Naive thymus-derived CD8-positive, alpha-beta T cell (primary cell): Measurements from ENCODE around the gene SH2B2. TPM values are rescaled to one million over a fixed set of nuclear protein-coding genes. Genes with fewer than 3 reads are reported as not detected.
A peak's percentile ranks its signal among the peaks of the same experiment; 100 is the strongest.

ENCODE experiments used
- ATAC-seq, 2 donors: fragments of 150-1000 bp; cut with Tn5 transposase in 1 of 2; sonication (Bioruptor Pico), chemical (Tn5 transposase) in 1 of 2; 1 replicate in 1 of 2; 2 replicates in 1 of 2; pipeline ENCODE4 v1.10.0; 2021; ENCODE audit warnings: mild to moderate bottlenecking in 2 of 2, moderate library complexity in 2 of 2
- POLR2A ChIA-PET: fragments of 350-600 bp; sonication (Branson Sonifier 250); formaldehyde crosslinking; loops from one replicate; lab custom pipeline; 2021; ENCODE audit warnings: antibody characterized with exemption; lab: Charles Lee
- DNase-seq, 10 donors: peaks; one replicate each; pipeline versions ENCODE4 v3.0.0 to v3.0.0-alpha.2; 2020 to 2022
- H3K27ac Mint-ChIP-seq, 10 donors: one replicate each; pipeline ENCODE4 v1.8.0; 2020 to 2022; ENCODE audit warnings: mild to moderate bottlenecking in 10 of 10, mixed read lengths in 10 of 10, moderate library complexity in 4 of 10, inconsistent platforms in 1 of 10
- H3K27me3 Mint-ChIP-seq, 5 donors: one replicate each; pipeline ENCODE4 v1.8.0; 2021 to 2022; ENCODE audit warnings: mixed read lengths in 5 of 5
- H3K36me3 Mint-ChIP-seq, 3 donors: one replicate each; pipeline ENCODE4 v1.8.0; 2020 to 2022; ENCODE audit warnings: mixed read lengths in 3 of 3, mild to moderate bottlenecking in 2 of 3, inconsistent platforms in 1 of 3
- H3K4me1 Mint-ChIP-seq, 4 donors: one replicate each; pipeline ENCODE4 v1.8.0; 2021 to 2022; ENCODE audit warnings: mixed read lengths in 4 of 4
- H3K4me3 Mint-ChIP-seq, 10 donors: one replicate each; pipeline ENCODE4 v1.8.0; 2020 to 2022; ENCODE audit warnings: mild to moderate bottlenecking in 10 of 10, mixed read lengths in 10 of 10, moderate library complexity in 6 of 10, inconsistent platforms in 1 of 10
- H3K9me3 Mint-ChIP-seq, 9 donors: one replicate each; pipeline ENCODE4 v1.8.0; 2020 to 2022; ENCODE audit warnings: mixed read lengths in 9 of 9, mild to moderate bottlenecking in 3 of 9, inconsistent platforms in 1 of 9, moderate library complexity in 1 of 9
- polyA plus RNA-seq, 3 donors: library from polyadenylated mRNA; unstranded; fragments of 300-500 nt; fragmentation: Illumina TruSeq; gene quantifications; one replicate each; pipeline ENCODE4 v1.2.3, GENCODE V29; 2021
- total RNA-seq, 8 experiments: library from RNA in 2 of 8; stranded (reverse) in 2 of 8; gene quantifications; one replicate each; pipeline ENCODE4 v1.2.3 and lab custom pipeline; 2021 to 2026

The SH2B2 gene
- total and polyA plus RNA-seq, 5 experiments from 2014 or later = 0.17 to 3.8 (median 1.5) TPM; not detected in 1

GRCh38 chr7:102254521-102254920 lies 32.1 kb upstream of the SH2B2 start:
- H3K4me1 Mint-ChIP-seq = peaks cover 0 to 4% (median 0%) of the 10 kb centered on the region in 4 donors
- no peak for DNase-seq
- POLR2A ChIA-PET = no interaction called here
- peaks cover 0 to 20% (median 4%) of the 10 kb centered on the region in 3 donors for H3K36me3 Mint-ChIP-seq
- H3K9me3 Mint-ChIP-seq = no peaks in the 10 kb centered on the region
- no peak overlapping the region for H3K4me3 Mint-ChIP-seq
- no peak for ATAC-seq
- H3K27me3 Mint-ChIP-seq = no peaks in the 10 kb centered on the region
- no peak overlapping the region for H3K27ac Mint-ChIP-seq

- no peak overlapping the region for H3K4me3 Mint-ChIP-seq
- DNase-seq (no peak), ATAC-seq (no peak)
- peaks cover 0 to 11% (median 0%) of the 10 kb centered on the region in 3 donors for H3K36me3 Mint-ChIP-seq
- H3K27me3 Mint-ChIP-seq = no peaks in the 10 kb centered on the region
- no peaks in the 10 kb centered on the region for H3K9me3 Mint-ChIP-seq
- H3K4me1 Mint-ChIP-seq = peaks cover 0 to 2% (median 0%) of the 10 kb centered on the region in 4 donors
- POLR2A ChIA-PET = no interaction called here
- H3K27ac Mint-ChIP-seq = no peak overlapping the region
Observed at GRCh38 chr7:102255501-102255900, 31.2 kb upstream of the SH2B2 start.

DNA sequence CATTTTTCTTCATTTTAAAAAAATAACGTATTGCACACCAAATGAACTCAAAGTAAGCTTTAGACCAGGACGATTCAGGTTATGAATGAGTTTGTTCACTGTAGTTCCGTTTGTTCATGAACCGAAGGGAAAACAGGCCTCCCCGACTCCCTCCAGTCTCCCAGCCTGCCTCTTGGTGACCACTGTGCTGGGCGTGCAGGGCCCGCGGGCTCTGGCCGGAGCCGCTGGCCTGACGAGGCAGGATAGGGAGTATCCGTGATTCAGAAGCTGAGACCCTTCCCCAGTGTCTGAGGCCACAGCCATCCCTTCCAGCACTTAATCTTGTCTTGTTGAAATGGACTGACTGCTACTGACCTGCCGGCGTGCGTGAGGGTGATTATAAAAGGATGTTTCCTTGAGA lies 30.8 kb upstream of the SH2B2 start:
- no peaks in the 10 kb centered on the region for H3K27me3 Mint-ChIP-seq

GRCh38 chr7:102258073-102258748 lies 28.5 kb upstream of the SH2B2 start:
- Mint-ChIP-seq H3K9me3 (no peaks in the 10 kb centered on the region), H3K27ac (no peak overlapping the region), H3K4me3 (no peak overlapping the region), H3K27me3 (no peaks in the 10 kb centered on the region), H3K4me1 (no peaks in the 10 kb centered on the region), H3K36me3 (no peaks in the 10 kb centered on the region)
- ATAC-seq (no peak), DNase-seq (no peak)
- POLR2A ChIA-PET = no interaction called here

More for the DNA sequence above, 30.8 kb upstream of the SH2B2 start:
- H3K27ac Mint-ChIP-seq = no peak overlapping the region
- POLR2A ChIA-PET = no interaction called here
- H3K4me1 Mint-ChIP-seq = no peaks in the 10 kb centered on the region
- no peaks in the 10 kb centered on the region for H3K9me3 Mint-ChIP-seq
- no peak overlapping the region for H3K4me3 Mint-ChIP-seq
- DNase-seq = no peak
- ATAC-seq = no peak
- peaks cover 0 to 8% (median 0%) of the 10 kb centered on the region in 3 donors for H3K36me3 Mint-ChIP-seq

DNA sequence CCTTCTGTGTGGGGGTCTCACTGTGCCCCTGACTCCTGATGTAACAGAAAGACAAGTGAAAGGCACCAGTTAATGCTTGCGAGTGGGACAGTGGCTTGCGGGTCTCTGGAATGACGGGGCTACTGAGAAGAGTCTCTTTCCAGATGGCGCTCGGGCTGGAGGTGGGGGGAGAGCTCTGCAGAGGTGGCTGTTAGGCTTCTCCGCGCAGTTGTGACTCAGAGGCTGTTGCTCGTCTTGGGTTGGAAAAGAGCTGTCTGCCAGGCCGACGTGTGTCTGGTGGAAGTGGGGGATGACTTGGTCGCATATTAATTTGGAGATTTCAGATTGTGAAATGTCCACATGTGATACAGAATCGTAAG lies 27.9 kb upstream of the SH2B2 start:
- no peaks in the 10 kb centered on the region for H3K27me3 Mint-ChIP-seq

GRCh38 chr7:102260856-102261255 lies 25.8 kb upstream of the SH2B2 start:
- Mint-ChIP-seq H3K4me3 (no peak overlapping the region), H3K27ac (peak overlapping the region in 1 of 10 donors; percentile 63), H3K9me3 (no peaks in the 10 kb centered on the region), H3K27me3 (no peaks in the 10 kb centered on the region), H3K4me1 (no peaks in the 10 kb centered on the region), H3K36me3 (no peaks in the 10 kb centered on the region)
- DNase-seq (no peak), ATAC-seq (no peak)
- POLR2A ChIA-PET = no interaction called here

More for the DNA sequence above, 27.9 kb upstream of the SH2B2 start:
- H3K27ac Mint-ChIP-seq = no peak overlapping the region
- H3K36me3 Mint-ChIP-seq = no peaks in the 10 kb centered on the region
- ATAC-seq = no peak
- no peak for DNase-seq
- no peaks in the 10 kb centered on the region for H3K4me1 Mint-ChIP-seq
- POLR2A ChIA-PET = no interaction called here
- no peaks in the 10 kb centered on the region for H3K9me3 Mint-ChIP-seq
- H3K4me3 Mint-ChIP-seq = no peak overlapping the region

- H3K4me3 Mint-ChIP-seq = no peak overlapping the region
- H3K36me3 Mint-ChIP-seq = no peaks in the 10 kb centered on the region
- no peaks in the 10 kb centered on the region for H3K9me3 Mint-ChIP-seq
- DNase-seq (no peak), ATAC-seq (no peak)
- H3K27ac Mint-ChIP-seq = peak overlapping the region in 2 of 10 donors; percentile 63 to 70
- H3K4me1 Mint-ChIP-seq = no peaks in the 10 kb centered on the region
- H3K27me3 Mint-ChIP-seq = no peaks in the 10 kb centered on the region
- POLR2A ChIA-PET = no interaction called here
Observed at GRCh38 chr7:102261451-102261850, 25.2 kb upstream of the SH2B2 start.

DNA sequence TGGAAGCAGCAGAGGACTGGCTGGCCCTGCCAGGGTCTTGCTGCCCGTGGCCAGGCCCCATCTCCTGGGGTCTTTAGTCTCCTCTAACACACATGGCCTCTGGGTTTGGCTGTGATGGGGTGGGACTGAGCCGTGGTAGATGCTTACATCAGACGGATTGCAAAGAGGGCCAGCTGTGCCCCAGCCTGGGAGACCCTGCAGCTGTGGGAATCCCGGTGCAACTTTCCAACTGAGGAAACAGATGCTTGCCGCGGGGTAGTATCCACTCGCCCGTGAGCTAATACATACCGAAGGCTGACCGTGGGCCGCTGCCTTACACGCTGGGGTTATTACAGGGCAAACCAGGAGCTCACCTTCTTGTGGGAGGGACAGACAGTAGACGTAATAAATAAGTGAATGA lies 24.1 kb upstream of the SH2B2 start:
- DNase-seq (no peak), ATAC-seq (no peak)
- Mint-ChIP-seq H3K36me3 (no peaks in the 10 kb centered on the region), H3K27ac (peak overlapping the region in 1 of 10 donors; percentile 36), H3K27me3 (no peaks in the 10 kb centered on the region), H3K9me3 (no peaks in the 10 kb centered on the region), H3K4me3 (no peak overlapping the region), H3K4me1 (no peaks in the 10 kb centered on the region)
- POLR2A ChIA-PET = no interaction called here

DNA sequence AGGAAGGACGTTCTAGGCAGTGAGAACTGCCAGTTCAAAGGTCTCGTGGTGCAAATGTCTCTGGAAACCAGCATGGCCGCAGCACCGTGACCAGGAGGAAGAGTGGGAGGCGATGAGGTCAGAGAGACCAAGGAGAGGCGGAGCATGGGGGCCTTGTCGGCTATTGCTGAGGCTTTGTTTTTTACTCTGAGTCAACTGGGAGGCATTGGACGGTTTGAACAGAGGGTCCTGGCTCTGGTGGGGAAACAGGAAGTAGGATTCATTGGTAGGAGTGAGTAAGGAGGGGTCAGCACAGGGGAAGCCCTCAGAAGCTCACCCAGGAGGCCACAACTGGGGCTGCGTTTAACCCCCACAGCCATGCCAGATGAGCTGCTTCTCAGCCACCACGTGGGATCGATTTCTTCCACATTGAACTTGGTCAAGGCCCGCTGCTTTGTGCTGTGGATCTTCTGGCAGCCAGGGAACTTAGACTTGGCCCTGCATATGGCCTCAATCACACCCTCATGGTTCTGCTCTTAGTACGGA lies 22.2 kb upstream of the SH2B2 start:
- peak overlapping the region in 1 of 10 donors; percentile 49 for H3K27ac Mint-ChIP-seq
- DNase-seq = no peak
- no peak overlapping the region for H3K4me3 Mint-ChIP-seq
- H3K4me1 Mint-ChIP-seq = no peaks in the 10 kb centered on the region
- ATAC-seq = no peak
- H3K36me3 Mint-ChIP-seq = no peaks in the 10 kb centered on the region
- no peaks in the 10 kb centered on the region for H3K27me3 Mint-ChIP-seq
- POLR2A ChIA-PET = interaction anchor here (0.7 kb wide), 1 partner anchor 153 kb away, joined by 8 read pairs; no protein-coding TSS in a partner anchor
- H3K9me3 Mint-ChIP-seq = no peaks in the 10 kb centered on the region

- Mint-ChIP-seq H3K4me3 (no peak overlapping the region), H3K36me3 (no peaks in the 10 kb centered on the region), H3K27me3 (no peaks in the 10 kb centered on the region), H3K9me3 (no peaks in the 10 kb centered on the region), H3K4me1 (no peaks in the 10 kb centered on the region), H3K27ac (peak overlapping the region in 2 of 10 donors; percentile 36 to 41)
- POLR2A ChIA-PET = no interaction called here
- DNase-seq (no peak), ATAC-seq (no peak)
Observed at GRCh38 chr7:102266541-102266940, 20.1 kb upstream of the SH2B2 start.

- no peak for DNase-seq
- Mint-ChIP-seq H3K36me3 (no peaks in the 10 kb centered on the region), H3K27ac (no peak overlapping the region), H3K4me1 (peaks cover 0 to 3% (median under 1%) of the 10 kb centered on the region in 4 donors), H3K4me3 (no peak overlapping the region), H3K27me3 (no peaks in the 10 kb centered on the region), H3K9me3 (no peaks in the 10 kb centered on the region)
- no peak for ATAC-seq
- POLR2A ChIA-PET = no interaction called here
Observed at GRCh38 chr7:102268635-102269034, 18.0 kb upstream of the SH2B2 start.

DNA sequence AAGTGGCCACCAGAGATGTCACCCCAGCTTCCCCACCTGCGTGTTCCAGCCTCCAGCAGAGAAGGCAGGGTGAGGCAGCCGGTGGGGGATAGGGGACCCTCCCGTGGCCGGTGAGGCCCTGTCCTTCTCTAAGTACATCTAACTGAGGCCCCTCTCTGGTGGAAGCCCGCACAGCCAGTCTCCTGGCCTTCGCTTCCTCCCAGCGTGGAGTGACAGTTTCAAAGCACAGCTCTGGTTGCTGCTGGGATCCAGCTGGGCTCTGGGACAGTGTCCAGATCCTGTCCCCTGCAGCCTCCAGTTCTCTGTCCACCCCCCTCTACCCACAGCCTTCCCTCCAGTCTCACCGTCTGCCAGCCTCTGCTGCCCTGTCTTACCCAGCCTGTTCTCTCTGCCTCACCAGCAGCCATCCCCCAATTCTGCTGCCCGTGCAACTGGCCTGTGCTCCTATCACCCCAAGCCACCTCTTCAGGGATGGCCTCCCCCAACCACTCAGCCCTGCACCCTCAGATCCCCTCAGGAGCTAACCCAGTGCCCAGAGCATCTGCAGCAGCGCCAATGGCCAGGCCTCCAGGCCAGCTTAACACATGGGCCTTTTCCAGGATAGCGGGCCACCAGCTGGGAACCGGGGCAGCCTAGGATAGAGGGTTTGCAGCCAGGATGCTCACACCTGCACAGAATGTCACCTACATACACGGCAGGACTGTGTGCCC lies 16.3 kb upstream of the SH2B2 start:
- no peaks in the 10 kb centered on the region for H3K36me3 Mint-ChIP-seq
- peaks cover 0 to 3% (median under 1%) of the 10 kb centered on the region in 4 donors for H3K4me1 Mint-ChIP-seq
- H3K27me3 Mint-ChIP-seq = no peaks in the 10 kb centered on the region
- no peak for DNase-seq
- H3K9me3 Mint-ChIP-seq = no peaks in the 10 kb centered on the region
- peak overlapping the region in 1 of 10 donors; percentile 56 for H3K27ac Mint-ChIP-seq
- no peak for ATAC-seq
- POLR2A ChIA-PET = no interaction called here
- H3K4me3 Mint-ChIP-seq = no peak overlapping the region

- peak overlapping the region in 1 of 10 donors; percentile 86 for H3K27ac Mint-ChIP-seq
- DNase-seq (no peak), ATAC-seq (no peak)
- POLR2A ChIA-PET = interaction anchor here (0.6 kb wide), 1 partner anchor 11 kb away, joined by 5 read pairs; no protein-coding TSS in a partner anchor
- H3K4me3 Mint-ChIP-seq = no peak overlapping the region
- no peaks in the 10 kb centered on the region for H3K36me3 Mint-ChIP-seq
- H3K4me1 Mint-ChIP-seq = peaks cover 0 to 3% (median under 1%) of the 10 kb centered on the region in 4 donors
- no peaks in the 10 kb centered on the region for H3K9me3 Mint-ChIP-seq
- no peaks in the 10 kb centered on the region for H3K27me3 Mint-ChIP-seq
Observed at GRCh38 chr7:102271158-102271798, 15.4 kb upstream of the SH2B2 start.
